Activated CD8-positive, alpha-beta T cell treated with anti-CD3 and anti-CD28 coated beads, Interleukin-2, amount 10 ng/mL, durations not matched to agents 7 days and 5 days (primary cell): Measurements from ENCODE around the gene PTGIR. TPM values are rescaled to one million over a fixed set of nuclear protein-coding genes. Genes with fewer than 3 reads are reported as not detected.

ENCODE experiments used
- ATAC-seq: fragments of 150-1000 bp; cut with Tn5 transposase; one replicate; pipeline ENCODE4 v1.10.0; 2021; ENCODE audit warnings: moderate library complexity
- CTCF ChIA-PET: fragments of 350-600 bp; sonication (Branson Sonifier 250); formaldehyde crosslinking; loops from one replicate; lab custom pipeline; 2021; ENCODE audit warnings: antibody characterized with exemption; lab: Charles Lee
- POLR2A ChIA-PET: fragments of 350-600 bp; sonication (Branson Sonifier 250); formaldehyde crosslinking; loops from one replicate; lab custom pipeline; 2021; ENCODE audit warnings: antibody characterized with exemption; lab: Charles Lee
- DNase-seq: peaks from one replicate; pipeline ENCODE4 v3.0.0-alpha.2; 2020
- H3K27ac Mint-ChIP-seq: one replicate; pipeline ENCODE4 v1.8.0; 2021; ENCODE audit warnings: mild to moderate bottlenecking, mixed read lengths
- H3K27me3 Mint-ChIP-seq: one replicate; pipeline ENCODE4 v1.8.0; 2021; ENCODE audit warnings: low read depth, mixed read lengths
- H3K36me3 Mint-ChIP-seq: one replicate; pipeline ENCODE4 v1.8.0; 2021; ENCODE audit warnings: low read depth, mixed read lengths
- H3K4me1 Mint-ChIP-seq: one replicate; pipeline ENCODE4 v1.8.0; 2021; ENCODE audit warnings: low read depth, mixed read lengths
- H3K4me3 Mint-ChIP-seq: one replicate; pipeline ENCODE4 v1.8.0; 2021; ENCODE audit warnings: mild to moderate bottlenecking, mixed read lengths
- H3K9me3 Mint-ChIP-seq: one replicate; pipeline ENCODE4 v1.8.0; 2022; ENCODE audit warnings: mixed read lengths; ENCODE audit not compliant: insufficient read depth
- total RNA-seq, 2 experiments: library from RNA; stranded (reverse); gene quantifications; one replicate each; pipeline ENCODE4 v1.2.3, GENCODE V29; 2021

PTGIR gene
- 10 to 100 TPM in 1 of 2 experiments, 1 to 10 TPM in 1; 8.8 to 10.4 TPM for total RNA-seq

DNA sequence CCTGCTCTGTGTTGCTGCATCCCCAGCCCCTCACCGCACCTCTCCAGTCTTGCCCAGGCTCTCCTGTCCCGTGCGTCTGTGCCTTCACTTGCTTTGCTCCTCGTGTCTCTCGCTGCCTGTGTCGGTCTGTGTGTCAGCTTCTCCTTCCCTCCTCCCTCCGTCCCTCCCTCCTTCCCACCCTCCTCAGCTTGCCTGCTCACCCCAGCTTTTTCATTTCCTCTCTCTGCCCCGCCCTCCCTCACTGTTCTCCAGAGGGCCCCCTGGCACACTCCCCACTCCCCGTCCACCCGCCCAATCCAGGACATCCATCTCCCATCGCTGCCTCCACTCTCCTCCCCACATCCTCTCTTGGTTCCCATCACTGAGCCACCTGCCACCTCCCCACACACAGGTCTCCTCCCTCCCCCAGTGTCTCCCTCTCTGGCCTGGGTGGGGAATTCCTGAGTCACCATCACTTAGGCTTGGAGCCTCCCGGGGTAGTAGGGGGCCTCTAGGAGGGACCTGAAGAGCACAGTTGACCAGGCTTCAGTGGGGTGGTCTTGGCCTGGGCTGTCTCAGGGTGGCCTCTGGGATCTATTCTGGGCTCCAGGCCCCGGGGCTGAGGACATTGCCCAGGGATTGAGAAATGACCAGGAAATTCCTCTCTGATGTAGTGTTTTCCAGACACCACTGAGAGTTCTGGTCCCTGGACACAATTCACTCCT lies at the start of gene PTGIR:
TSS of gene PTGIR (minus strand) at position 132 of the 704 bp plus-strand sequence. CDS start 864 bp downstream, outside the sequence.
- peaks cover 65% of the 10 kb centered on the region for H3K4me1 Mint-ChIP-seq
- DNase-seq (peak; percentile 46), ATAC-seq (peak; percentile 40)
- peak within 1 kb of the TSS; percentile 84 for H3K27ac Mint-ChIP-seq
- peaks cover 2% of the 10 kb centered on the region for H3K36me3 Mint-ChIP-seq
- ChIA-PET CTCF (interaction anchor here (1.1 to 15.9 kb wide), 3 partner anchors 8 to 37 kb away, joined by 3 to 245 read pairs (median 10); partner anchors contain the start of gene DACT3), POLR2A (interaction anchor here (0.6 to 1.3 kb wide), 2 partner anchors 8 to 20 kb away, joined by 3 to 8 read pairs; no protein-coding TSS in a partner anchor)
- H3K4me3 Mint-ChIP-seq: peak within 1 kb of the TSS; percentile 74
- H3K9me3 Mint-ChIP-seq: no peaks in the 10 kb centered on the region
- no peaks in the 10 kb centered on the region for H3K27me3 Mint-ChIP-seq

GRCh38 chr19:46670813-46671212 lies 45.9 kb upstream of the PTGIR start:
- Mint-ChIP-seq H3K27me3 (no peaks in the 10 kb centered on the region), H3K4me1 (no peaks in the 10 kb centered on the region), H3K9me3 (no peaks in the 10 kb centered on the region), H3K4me3 (no peak overlapping the region), H3K36me3 (peaks cover 37% of the 10 kb centered on the region), H3K27ac (peak overlapping the region; percentile 22)
- DNase-seq: no peak
- ATAC-seq: no peak
- POLR2A ChIA-PET: no interaction called here
- CTCF ChIA-PET: interaction anchor here (3.4 kb wide), 1 partner anchor 9 kb away, joined by 14 read pairs; no protein-coding TSS in a partner anchor

GRCh38 chr19:46668662-46669061 lies 43.8 kb upstream of the PTGIR start:
- Mint-ChIP-seq H3K4me1 (no peaks in the 10 kb centered on the region), H3K36me3 (peaks cover 18% of the 10 kb centered on the region), H3K27ac (no peak overlapping the region), H3K27me3 (no peaks in the 10 kb centered on the region), H3K9me3 (no peaks in the 10 kb centered on the region), H3K4me3 (no peak overlapping the region)
- ChIA-PET POLR2A (no interaction called here), CTCF (no interaction called here)
- ATAC-seq (no peak), DNase-seq (no peak)

- no peak for DNase-seq
Measured at GRCh38 chr19:46665072-46665471, 40.2 kb upstream of the PTGIR start.

DNA sequence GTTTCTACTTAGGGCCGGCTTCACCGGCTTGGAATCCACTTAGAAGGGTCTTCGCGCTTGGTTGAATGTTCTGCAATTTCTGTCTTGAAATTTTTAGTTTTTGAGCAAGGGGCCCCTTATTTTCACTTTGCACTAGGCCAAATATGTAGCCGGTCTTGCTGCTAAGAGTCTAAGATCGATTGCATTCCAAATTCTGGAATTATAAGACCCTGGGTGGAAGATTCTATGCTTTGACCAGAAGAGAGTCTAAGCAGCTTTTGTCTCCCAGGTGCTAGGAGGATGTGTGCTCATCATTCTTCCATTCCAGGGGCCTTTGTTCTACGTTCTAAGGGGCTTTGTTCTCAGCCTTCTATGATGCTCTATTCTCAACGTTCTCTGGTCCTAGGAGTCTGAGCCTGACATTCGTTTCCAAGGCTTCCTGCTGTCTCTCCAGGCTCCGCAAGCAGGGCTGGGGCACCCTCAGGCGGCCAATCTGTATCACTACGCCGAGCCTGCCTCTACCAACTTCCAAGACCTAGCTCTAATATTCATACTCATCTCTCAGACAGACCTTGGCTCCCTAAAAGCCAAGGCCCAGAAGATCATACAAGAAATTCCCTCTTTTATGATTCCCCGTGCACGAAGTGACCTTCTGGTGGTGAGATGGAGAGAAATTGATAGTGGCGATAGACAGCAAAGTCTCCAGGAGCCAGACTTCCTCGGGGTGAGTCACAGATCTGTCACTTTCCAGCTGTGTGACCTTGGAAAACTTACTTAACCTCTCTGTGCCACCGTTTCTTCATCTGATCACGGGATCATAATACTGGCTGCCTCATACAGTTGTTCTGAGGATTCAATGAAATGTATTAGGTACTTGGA lies 37.1 kb upstream of the PTGIR start:
- peak overlapping the region; percentile 80 for H3K27ac Mint-ChIP-seq
- DNase-seq: peak; percentile 85
- H3K27me3 Mint-ChIP-seq: peaks cover 22% of the 10 kb centered on the region
- ChIA-PET CTCF (interaction anchor here (0.7 to 7.6 kb wide), 46 partner anchors 9 to 259 kb away, joined by 3 to 350 read pairs (median 6); partner anchors contain the start of genes CALM3, GNG8 and PTGIR), POLR2A (interaction anchor here (0.6 to 3.8 kb wide), 11 partner anchors 20 to 137 kb away, joined by 3 to 26 read pairs (median 4); partner anchors contain the start of genes CALM3 and SLC1A5)
- no peaks in the 10 kb centered on the region for H3K36me3 Mint-ChIP-seq
- peak; percentile 42 for ATAC-seq
- H3K4me3 Mint-ChIP-seq: peak overlapping the region; percentile 71
- H3K9me3 Mint-ChIP-seq: no peaks in the 10 kb centered on the region
- H3K4me1 Mint-ChIP-seq: peaks cover 21% of the 10 kb centered on the region

More at GRCh38 chr19:46665072-46665471, 40.2 kb upstream of the PTGIR start:
- Mint-ChIP-seq H3K4me3 (no peak overlapping the region), H3K9me3 (no peaks in the 10 kb centered on the region), H3K36me3 (no peaks in the 10 kb centered on the region), H3K27me3 (peaks cover 6% of the 10 kb centered on the region), H3K4me1 (peaks cover 14% of the 10 kb centered on the region), H3K27ac (no peak overlapping the region)
- ATAC-seq: no peak
- POLR2A ChIA-PET: no interaction called here
- CTCF ChIA-PET: interaction anchor here (7.6 kb wide), 1 partner anchor 48 kb away, joined by 350 read pairs; no protein-coding TSS in a partner anchor

DNA sequence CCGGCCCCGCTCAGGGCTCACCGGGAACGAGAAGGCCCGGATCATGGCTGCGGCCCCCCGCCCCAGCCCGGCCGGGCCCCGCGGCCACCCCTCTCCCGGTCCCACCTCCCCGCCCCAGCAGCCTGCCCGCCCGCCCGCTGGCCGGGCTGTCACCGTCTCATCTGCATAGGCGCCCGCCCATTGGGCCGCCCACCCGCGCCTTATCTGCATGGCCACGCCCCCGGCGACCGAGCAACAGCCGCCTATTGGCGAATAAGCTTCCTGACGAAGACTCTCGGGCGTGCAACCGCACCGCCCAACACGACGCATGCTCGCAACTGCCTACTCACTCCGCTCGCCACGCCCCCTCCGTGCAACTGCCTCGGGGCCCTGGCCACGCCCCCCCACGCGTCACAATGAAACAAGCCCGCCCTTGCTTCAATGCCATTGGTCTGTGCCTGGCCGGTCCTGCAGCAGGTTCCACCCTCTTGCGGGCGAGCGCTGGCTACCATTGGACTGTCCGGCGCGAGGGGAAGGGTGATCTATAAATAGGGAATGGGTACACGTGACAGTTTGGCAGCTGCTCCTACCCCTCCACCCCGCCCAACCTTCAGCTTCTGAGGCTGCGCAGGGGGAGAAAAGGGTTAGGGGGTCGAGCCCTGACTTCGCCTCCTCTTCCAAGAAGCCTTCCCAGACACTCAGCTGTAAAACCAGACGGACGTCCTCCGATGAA lies 36.3 kb upstream of the PTGIR start, which contains the start of gene DACT3:
TSS of gene DACT3 (minus strand) at position 163 of the 712 bp plus-strand sequence. CDS start at position 45, 118 bp downstream.
- Mint-ChIP-seq H3K36me3 (no peaks in the 10 kb centered on the region), H3K27ac (peak within 1 kb of the TSS; percentile 80), H3K4me1 (peaks cover 21% of the 10 kb centered on the region), H3K4me3 (peak within 1 kb of the TSS; percentile 71), H3K9me3 (no peaks in the 10 kb centered on the region), H3K27me3 (peaks cover 24% of the 10 kb centered on the region)
- DNase-seq (peak; percentile 100), ATAC-seq (peak; percentile 94)
- ChIA-PET CTCF (interaction anchor here (0.8 to 7.6 kb wide), 41 partner anchors 11 to 258 kb away, joined by 3 to 350 read pairs (median 6); partner anchors contain the start of genes CALM3, GNG8 and PTGIR), POLR2A (interaction anchor here (1.0 to 3.8 kb wide), 10 partner anchors 32 to 132 kb away, joined by 3 to 26 read pairs (median 4); partner anchors contain the start of genes CALM3 and SLC1A5)

GRCh38 chr19:46660551-46661019 lies 35.7 kb upstream of the PTGIR start:
- Mint-ChIP-seq H3K4me1 (peaks cover 21% of the 10 kb centered on the region), H3K27ac (no peak overlapping the region), H3K9me3 (no peaks in the 10 kb centered on the region), H3K4me3 (peak overlapping the region; percentile 71), H3K27me3 (peaks cover 24% of the 10 kb centered on the region), H3K36me3 (no peaks in the 10 kb centered on the region)
- no peak for DNase-seq
- no peak for ATAC-seq
- CTCF ChIA-PET: interaction anchor here (0.8 to 7.6 kb wide), 27 partner anchors 12 to 197 kb away, joined by 3 to 350 read pairs (median 11); partner anchors contain the start of genes CALM3 and GNG8
- POLR2A ChIA-PET: interaction anchor here (1.0 to 3.8 kb wide), 6 partner anchors 31 to 131 kb away, joined by 3 to 26 read pairs (median 6); partner anchors contain the start of genes CALM3 and SLC1A5

DNA sequence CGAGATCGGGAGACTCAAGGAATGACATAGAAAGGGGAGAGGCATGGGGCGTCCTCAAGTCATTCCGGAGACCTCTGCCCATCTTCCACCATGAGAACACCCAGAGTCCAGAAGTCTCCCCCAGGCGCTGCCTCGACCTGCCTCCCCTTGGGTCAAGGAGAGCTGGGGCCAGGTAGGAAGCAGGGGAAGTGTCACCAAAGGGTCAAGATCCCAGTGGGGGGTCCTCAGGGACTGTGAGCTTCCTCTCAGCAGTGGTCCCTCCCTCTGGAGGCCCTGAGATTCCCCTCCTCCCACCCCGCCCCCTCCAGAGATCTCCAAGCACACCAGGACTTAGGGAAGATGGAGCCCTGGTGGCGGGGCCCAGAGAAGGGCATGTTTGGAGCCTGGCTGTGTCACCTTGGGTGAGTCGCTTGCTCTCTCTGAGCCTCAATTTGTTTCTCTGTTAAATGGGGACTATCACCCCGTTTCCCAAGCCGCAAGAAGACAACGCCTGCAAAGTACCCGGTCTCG lies 35.2 kb upstream of the PTGIR start:
- Mint-ChIP-seq H3K9me3 (no peaks in the 10 kb centered on the region), H3K27ac (peak overlapping the region; percentile 57), H3K4me3 (peak overlapping the region; percentile 49), H3K4me1 (peaks cover 21% of the 10 kb centered on the region), H3K36me3 (no peaks in the 10 kb centered on the region), H3K27me3 (peaks cover 24% of the 10 kb centered on the region)
- ChIA-PET CTCF (interaction anchor here (1.0 to 7.6 kb wide), 4 partner anchors 43 to 130 kb away, joined by 3 to 350 read pairs (median 20); partner anchors contain the start of gene CALM3), POLR2A (interaction anchor here (0.6 to 3.8 kb wide), 4 partner anchors 49 to 402 kb away, joined by 3 to 26 read pairs (median 4); partner anchors contain the start of gene CALM3)
- DNase-seq: peak; percentile 24
- ATAC-seq: no peak

- ATAC-seq (no peak), DNase-seq (peak; percentile 25)
- Mint-ChIP-seq H3K27me3 (peaks cover 24% of the 10 kb centered on the region), H3K9me3 (no peaks in the 10 kb centered on the region), H3K4me3 (peak overlapping the region; percentile 12), H3K4me1 (peaks cover 21% of the 10 kb centered on the region), H3K27ac (peak overlapping the region; percentile 5), H3K36me3 (no peaks in the 10 kb centered on the region)
- ChIA-PET POLR2A (interaction anchor here (0.5 to 3.8 kb wide), 8 partner anchors 48 to 700 kb away, joined by 3 to 26 read pairs (median 4); partner anchors contain the start of gene CALM3), CTCF (interaction anchor here (1.0 to 7.6 kb wide), 3 partner anchors 42 to 129 kb away, joined by 3 to 350 read pairs (median 3); no protein-coding TSS in a partner anchor)
Measured at GRCh38 chr19:46659151-46660007, 34.5 kb upstream of the PTGIR start.
